ENCODE results near the gene PLAAT4.

Gene PLAAT4

DNA sequence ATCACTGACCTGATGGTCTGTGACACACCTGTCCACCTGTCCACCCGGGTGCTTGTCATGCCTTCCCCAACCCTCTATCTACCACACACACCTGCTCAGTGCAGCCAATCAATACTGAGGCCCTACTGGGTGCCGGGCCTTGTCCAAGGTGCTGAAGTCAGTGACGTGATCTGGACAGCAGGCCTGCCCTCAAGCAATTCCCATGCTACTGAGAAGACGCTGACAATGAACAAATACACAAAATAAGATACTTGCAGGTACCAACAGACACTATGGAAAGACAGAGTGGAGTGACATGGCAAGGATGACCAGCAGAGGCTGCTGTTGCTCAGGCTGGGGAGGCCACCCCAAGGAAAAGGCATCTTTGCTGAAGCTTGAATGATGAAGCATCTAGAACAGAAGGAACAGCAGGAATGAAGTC is 56.4 kb downstream of the PLAAT4 start:
- Histone ChIP-seq H3K27ac (ENCODE audit: low read depth, low read length) (no peak overlapping the region), H3K36me3 (ENCODE audit: insufficient read depth, low read length) (peaks cover 2% of the 10 kb centered on the region; the same call in 1 of the 2 replicates), H2AFZ (ENCODE audit: low read length, unreplicated experiment) (no peak overlapping the region), H3K4me3 (ENCODE audit: low read depth, low read length) (no peak overlapping the region), H3K4me1 (ENCODE audit: control insufficient read depth, insufficient read depth, low read length, unreplicated experiment) (peaks cover 3% of the 10 kb centered on the region), H3K27me3 (ENCODE audit: insufficient read depth, low read length) (no peaks in the 10 kb centered on the region), H3K79me2 (ENCODE audit: control insufficient read depth, insufficient read depth, low read length, unreplicated experiment) (no peaks in the 10 kb centered on the region)

GRCh38 chr11:63595296-63595695 is 58.7 kb downstream of the PLAAT4 start:
- peaks cover 19% of the 10 kb centered on the region for H3K4me1 ChIP-seq (ENCODE audit: control insufficient read depth, insufficient read depth, low read length, unreplicated experiment)
- no peaks in the 10 kb centered on the region for H3K27me3 ChIP-seq (ENCODE audit: insufficient read depth, low read length)
- no peak overlapping the region for H3K4me3 ChIP-seq (ENCODE audit: low read depth, low read length)
- H2AFZ ChIP-seq (ENCODE audit: low read length, unreplicated experiment), result no peak overlapping the region
- no peak overlapping the region for H3K27ac ChIP-seq (ENCODE audit: low read depth, low read length)
- peaks cover 2% of the 10 kb centered on the region; the same call in 1 of the 2 replicates for H3K36me3 ChIP-seq (ENCODE audit: insufficient read depth, low read length)
- peaks cover 5% of the 10 kb centered on the region for H3K79me2 ChIP-seq (ENCODE audit: control insufficient read depth, insufficient read depth, low read length, unreplicated experiment)

Measured in ACC112 (cell line).